HG02981 (cell line): ENCODE data around the gene MT4.
"Not testable (repeated sequence)": the region's sequence is repeated elsewhere in the genome, so short reads cannot be mapped to it uniquely, and the experiment has no call there.

Experiments
- ATAC-seq: cut with Tn5 transposase; IDR thresholded peaks from one replicate; pipeline ENCODE4 v1.9.1; 2021; ENCODE audit warnings: mild to moderate bottlenecking, moderate library complexity; ENCODE audit not compliant: unreplicated experiment

Gene MT4

DNA sequence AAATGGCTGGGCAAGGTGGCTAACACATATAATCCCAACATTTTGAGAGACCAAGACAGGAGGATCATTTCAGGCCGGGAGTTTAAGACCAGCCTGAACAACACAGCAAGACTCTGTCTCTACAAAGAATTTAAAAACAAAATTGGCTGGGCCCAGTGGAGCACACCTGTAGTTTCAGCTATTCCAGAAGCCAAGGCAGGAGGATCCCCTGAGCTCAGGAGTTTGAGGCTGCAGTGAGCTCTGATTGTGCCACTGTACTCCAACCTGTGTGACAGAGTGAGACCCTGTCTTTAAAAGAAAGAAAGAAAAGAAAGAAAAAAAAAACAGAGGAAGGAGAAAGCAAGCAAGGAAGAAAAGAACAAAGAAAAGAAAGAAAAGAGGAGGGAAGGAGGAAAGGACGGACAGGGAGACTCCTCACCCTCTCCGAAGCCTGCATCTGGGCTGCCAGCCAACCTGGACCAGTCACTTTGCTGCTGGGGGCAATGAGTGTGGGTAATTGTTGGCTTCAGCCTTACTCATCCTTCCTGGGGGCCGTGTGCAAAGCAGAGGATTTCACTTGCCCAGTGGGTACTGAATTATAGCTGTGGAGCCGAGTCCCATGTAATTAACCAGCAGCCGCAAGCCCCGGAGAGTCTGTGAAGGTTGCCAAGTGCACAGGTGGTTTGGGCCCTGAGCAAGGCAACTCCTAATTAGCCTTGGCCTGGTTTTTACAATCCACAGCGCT, 6.7 kb upstream of the MT4 start:
- no peak for ATAC-seq

DNA sequence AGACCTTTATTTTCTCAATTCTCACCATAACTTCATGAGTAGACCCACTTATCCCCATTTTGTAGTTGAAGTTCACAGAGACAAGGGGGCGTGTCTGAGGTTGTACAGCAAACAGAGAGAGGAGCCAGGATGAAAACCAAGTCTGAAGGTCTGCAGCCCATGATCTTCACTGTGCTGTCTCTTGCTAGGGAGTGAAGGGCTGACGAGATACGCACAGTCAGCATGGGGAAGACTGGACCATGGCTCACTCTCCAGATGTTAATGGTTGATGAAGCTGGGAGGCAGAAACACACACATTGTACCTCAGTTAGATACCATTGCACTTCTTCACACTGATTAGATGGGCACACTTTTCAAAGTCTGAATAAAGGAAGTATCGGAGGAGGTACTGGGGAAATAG, 5.8 kb upstream of the MT4 start:
- ATAC-seq: no peak

DNA sequence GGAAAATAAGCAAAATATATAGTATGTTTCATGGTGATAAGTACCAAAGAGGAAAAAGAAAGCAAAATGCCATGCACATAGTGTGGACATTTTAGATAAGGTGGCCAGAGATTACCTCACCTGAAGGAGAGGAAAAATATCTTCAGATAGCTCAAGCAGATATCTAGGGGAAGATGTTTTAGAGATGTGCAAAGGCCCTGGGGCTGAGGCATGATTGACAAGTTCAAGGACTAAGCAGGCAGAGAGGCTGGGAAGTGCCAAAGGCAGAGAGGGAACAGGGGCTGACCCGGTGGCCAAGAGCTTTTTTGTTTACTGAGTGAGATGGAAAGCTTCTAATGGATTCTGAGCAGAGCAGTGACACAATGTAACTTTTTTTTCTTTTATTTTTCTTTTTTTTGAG, 4.4 kb upstream of the MT4 start:
- no peak for ATAC-seq

DNA sequence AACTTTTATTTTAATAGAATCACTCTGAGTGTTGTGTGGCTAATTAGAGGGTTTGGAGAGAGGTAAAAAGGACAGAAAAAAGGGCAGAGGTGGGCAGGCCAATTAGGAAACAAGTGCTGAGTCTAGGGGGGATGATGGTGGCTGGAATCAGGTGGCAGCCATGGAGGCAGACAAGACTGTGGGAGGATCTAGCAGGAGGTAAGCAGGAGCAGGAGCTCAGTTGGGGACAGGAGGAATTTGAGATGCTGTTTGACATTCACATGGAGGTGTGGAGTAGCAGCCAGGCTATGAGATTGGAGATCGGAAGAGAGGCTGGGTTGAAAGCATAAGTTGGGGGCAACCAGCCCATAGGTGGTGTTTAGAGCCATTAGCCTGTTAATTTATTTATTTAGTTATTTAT, 3.7 kb upstream of the MT4 start:
- no peak for ATAC-seq

DNA sequence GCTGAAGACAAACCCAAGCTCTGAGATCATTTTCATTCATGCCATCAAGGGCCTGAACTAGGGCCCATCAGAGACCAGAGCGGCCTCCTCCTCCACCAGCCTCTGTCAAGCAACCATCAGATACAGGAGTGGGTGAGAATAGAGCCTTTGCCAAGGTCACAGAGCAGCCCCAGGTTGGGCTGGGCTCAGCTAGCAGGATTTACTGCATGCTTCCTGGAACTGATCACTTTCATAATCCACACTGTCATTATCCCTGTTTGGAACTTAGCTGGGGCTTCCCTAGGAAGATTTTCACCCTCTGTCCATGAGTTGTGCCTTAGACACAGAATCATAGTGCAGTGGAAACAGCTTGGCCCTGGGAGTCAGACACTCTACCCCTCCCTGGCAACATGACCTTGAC, 5.1 kb downstream of the MT4 start:
- ATAC-seq: no peak

DNA sequence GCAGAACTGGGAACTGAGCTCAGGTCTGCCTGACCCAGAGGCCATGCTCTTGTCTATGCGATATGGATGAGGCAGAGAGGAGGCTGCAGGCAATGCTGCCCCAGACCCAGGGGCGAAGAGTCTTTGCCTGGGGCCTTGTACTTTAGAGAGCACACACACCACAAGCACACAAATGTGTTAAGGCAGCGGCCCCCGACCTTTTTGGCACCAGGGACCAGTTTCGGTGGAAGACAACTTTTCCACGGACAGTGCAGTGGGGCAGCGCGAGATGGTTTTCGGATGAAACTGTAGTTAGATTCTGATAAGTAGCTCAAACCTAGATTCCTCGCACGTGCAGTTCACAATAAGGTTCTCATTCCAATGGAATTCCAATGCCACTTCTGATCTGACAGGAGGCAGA, 6.7 kb downstream of the MT4 start:
- no peak for ATAC-seq

DNA sequence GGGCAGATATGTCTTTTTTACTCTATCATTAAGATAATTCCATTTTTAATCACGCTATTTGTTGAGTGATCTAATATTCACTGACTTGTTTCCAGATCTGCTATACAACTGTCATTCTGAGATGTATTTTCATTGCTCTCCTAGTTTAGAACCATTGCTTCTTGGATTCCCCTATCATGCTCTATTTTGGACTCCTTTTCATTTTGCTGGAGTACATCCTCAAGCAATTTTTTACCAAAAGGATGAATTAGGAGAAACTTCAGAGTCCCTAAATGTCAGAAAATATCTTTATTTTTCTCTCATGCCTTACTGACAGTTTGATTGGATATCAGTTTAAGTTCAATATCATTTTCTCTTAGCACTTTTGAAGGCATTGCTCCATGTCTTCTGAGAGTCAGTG, 9.8 kb downstream of the MT4 start:
- no peak for ATAC-seq

DNA sequence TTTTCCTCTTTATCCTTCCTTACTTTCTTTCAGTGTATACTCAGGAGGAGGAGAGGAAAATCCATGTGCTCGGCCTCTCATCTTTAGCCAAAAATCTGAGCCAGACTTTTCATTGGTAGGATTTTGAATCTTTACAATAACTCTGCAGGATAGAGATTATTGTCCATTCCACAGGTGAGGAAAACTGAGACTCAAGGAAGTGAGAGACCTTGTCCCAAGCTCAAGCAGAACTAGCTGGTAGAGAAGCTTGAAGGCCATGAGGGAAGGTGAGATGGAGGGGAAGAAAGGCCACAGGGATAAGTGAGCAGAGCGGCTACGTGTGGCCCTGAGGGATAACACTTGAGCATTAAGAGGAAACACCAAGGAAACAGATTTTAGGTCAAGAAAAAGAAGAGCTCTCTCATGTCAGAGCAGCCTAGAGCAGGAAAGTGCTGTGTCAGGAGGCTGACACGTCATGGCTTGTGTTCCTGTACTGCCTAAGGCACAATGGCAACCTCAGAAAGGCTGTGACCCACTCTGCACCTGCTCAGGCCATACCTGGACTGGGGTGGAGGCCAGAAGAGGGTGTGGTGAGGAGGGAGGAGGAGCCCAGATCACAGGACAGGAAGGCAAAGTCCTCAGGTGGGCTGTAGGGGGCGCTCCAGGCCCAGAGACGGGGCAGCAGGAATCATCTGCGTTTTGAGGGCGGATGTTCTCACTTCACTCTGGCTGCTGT, 11.9 kb downstream of the MT4 start:
- ATAC-seq: peak; percentile 85

DNA sequence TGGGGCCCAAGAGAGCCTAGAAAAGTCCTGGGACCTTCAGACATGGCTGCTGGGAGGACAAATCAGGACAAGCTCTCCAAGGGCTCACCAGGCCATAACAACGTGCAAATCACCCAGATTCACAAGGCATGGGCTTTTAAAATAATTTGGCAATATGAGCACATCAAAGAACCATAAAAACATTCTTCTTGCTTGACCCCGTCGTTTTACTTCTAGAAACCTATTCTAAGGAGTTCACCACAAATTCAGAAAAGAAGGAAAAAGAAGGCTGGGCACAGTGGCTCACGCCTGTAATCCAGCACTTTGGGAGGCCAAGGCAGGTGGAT, 12.4 kb downstream of the MT4 start:
- no peak for ATAC-seq

DNA sequence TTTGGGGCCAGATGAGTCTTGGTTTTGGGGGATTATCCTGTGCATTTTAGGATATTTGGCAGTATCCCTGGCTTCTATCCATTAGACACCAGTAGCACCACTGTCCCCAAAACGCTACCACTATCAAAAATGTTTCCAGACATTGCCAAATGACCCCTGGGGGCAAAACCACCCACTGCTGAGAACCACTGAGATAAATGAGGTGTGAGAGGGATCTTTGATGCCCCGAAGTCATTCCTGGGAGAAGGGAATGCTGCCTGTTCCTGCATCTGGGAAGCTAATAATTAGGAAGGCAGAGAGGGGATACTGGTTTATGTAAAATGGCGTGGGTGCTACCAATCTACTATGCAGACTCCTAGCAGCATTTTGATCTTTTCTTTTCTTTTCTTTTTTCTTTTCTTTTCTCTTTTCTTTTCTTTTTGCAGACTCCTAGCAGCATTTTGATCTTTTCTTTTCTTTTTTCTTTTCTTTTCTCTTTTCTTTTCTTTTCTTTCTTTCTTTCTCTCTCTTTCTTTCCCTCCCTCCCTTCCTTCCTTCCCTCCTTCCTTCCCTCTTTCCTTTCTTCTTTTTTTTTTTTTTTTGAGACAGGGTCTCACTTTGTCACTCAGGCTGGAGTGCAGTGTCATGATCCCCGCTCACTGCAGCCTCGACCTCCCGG, 15.6 kb downstream of the MT4 start:
- no peak for ATAC-seq

DNA sequence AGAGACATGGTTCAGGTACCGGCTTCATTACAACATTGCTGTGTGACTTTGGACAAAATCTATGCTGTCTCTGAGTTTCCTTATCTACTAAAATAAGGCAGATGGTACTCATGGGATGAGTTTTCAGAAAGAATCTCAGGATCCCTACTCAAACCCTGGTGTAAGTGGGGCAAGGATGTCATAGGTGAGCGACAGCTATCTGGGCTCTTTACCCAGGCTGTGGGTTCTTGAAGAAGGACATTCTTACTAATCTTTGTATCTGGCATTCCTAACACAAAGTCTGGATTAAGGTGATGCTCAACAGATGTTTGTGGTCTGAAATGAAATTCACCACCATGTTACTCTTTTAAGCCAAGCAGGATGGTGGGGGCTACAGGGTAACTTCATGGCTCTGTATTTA, 18.0 kb downstream of the MT4 start:
- not testable (repeated sequence) for ATAC-seq

DNA sequence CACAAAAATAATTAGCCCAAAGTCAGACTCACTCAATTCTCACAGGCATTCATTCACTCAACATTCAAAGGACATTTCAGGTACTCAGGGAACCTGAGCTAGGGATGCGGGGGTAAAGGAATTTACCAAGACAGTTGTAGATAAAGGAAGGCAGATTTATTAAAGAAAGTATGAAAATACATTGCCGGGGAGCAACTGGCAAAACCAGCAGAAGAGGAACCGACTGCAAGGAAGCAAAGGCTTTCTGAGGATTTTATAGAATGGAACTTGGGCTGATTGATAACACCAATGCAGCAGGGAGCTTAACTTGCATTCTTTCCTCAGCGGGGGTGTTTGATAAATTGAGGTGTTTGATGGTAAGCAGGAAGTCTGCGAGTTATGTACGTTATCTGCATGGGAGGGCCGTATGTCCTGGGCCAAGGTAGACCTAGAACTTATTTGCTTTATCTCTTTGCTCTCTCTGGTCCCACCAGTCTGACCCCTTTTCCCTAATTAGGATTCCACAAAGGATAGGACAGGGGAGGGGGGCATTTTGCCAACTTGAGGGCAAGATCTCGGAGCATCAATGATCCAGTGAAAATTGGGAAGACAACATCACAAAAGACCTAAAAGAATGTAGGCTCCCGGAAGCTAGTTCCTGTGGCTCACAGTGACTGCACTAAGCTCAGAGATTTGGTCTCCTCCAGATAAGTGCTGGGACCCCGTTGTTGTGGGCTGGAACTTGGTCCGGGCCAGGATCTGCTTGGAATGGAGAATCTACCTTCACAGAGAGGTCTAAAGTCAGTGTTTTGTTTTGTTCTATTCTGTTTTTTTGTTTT, 18.7 kb downstream of the MT4 start:
- ATAC-seq: no peak

DNA sequence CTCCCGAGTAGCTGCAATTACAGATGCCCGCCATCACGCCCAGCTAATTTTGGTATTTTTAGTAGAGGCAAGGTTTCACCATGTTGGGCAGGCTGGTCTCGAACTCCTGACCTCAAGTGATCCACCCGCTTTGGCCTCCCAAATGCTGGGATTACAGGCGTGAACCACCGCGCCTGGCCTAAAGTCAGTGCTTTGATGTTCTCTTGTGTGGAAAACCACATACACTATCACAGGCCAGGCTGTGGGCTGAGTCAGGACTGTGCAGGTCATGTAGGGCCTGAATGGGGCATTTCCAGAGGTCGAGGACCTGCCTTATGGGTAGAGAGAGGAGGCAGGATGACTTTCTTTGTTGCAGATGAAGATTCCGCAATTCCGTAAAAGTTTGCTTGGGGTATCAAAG, 19.4 kb downstream of the MT4 start:
- no peak for ATAC-seq

DNA sequence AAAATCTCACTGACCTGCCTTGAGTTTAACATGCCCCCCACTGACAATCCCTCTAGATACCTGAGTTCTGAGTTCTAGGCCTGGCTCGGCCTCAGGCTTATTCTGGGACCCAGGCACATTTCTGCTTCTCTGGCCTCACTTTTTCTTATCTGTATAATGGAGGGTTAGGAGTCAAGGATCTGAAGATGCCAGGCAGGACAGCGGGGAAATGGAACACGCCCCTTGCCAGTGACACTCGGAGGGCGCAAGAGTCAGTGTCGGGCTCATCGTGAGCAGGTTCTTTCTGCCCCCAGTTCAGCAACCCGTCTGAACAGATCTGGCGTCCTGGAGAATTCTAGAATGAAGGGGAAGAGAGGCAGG, 23.9 kb downstream of the MT4 start:
- ATAC-seq: no peak

DNA sequence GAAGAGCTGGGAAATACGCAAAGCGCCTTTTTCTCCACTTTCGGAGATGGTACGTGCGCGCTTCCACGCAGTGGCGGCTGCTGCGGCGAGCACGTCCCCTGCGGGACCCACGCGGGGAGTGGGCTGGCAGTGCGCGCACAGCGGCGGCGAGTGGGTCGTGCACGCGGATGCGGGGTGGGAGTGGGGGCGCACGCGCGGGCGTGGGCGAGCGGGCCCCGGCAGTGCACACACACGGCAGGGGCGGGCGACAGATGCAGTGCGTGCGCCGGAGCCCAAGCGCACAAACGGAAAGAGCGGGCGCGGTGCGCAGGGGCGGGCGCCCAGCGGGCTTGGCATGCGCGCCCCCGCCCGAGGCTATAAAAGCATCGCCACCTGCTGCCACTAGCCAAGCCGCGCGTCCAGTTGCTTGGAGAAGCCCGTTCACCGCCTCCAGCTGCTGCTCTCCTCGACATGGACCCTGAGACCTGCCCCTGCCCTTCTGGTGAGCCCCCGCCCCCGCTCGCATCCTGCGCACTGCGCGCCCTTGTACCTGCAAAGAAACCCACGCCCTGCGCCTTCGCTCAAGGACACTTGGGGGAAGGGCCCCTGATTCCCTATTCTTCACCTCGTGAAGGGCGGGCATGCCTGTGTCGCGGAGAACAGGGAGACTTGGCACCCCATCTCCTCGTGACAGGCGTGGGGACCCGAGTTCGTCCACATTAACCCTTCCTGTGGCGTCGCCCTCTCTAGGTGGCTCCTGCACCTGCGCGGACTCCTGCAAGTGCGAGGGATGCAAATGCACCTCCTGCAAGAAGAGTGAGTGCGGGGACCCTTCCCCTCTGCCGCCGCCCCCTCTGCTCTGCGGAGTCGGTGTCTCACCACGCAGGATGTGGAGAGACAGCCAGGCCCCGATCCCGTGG, 24.5 kb downstream of the MT4 start, which contains the start of gene MT3:
Gene MT3 (plus strand): TSS at position 388 of the 899 bp plus-strand sequence. CDS start 63 bp downstream, at position 451.
- ATAC-seq: no peak

DNA sequence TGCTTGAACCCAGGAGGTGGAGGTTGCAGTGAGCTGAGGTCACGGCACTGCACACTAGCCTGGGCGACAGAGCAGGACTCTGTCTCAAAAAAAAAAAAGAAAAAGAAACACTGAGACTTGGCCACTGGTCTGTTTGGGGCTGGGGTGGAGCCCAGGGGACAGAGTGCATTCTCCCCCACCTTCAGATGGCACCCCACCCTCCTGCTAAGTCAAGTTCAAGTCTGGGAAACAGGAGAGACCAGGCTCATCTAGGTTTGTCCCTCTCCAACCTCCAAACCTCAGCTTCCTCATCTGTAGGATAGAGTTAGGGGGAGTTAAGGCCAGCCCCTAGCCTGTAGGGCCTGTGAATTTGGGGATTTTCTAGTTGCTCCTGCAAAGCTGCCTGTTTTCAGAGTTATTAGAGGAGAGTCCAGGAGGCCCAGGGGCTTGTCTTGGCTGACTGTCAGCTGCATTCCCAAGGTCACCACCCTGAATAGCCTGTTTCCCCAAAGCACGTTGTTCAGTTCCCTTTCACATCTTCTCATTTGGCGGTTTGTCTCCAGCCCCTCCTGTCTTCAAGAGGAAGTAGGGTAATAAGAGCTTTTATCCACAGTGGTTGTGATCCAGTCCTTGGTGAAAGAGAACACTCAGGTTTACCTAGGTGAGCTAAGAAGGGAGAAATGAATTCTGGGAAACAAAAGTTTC, 26.6 kb downstream of the MT4 start:
- ATAC-seq: no peak

DNA sequence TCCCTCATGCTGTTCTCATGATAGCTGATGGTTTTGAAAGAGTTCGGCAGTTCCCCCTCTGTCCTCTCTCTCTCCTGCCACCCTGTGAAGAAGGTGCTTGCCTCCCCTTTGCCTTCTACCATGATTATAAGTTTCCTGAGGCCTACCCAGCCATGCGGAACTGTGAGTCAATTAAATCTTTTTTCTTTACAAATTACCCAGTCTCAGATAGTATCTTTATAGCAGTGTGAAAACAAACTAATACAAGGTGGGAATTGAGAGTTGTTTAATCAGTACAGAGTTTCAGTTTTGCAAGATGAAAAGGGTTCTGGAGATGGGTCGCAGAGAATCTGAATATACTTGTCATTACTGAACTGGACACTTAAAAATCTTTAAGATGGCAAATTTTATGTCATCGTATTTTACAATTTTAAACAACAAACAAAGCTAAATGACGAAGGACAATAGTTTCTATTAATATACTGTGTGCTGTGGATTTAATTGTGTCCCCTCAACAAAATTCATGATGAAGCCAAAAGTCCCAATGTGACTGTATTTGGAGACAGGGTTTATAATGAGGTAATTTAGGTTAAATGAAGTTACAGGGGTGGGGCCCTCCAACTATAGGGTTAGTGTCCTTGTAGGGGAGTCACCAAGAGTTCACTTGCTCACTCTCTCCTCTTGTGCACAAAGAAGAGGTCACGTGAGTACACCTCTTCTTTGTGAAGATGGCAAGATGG, 28.9 kb downstream of the MT4 start:
- no peak for ATAC-seq

DNA sequence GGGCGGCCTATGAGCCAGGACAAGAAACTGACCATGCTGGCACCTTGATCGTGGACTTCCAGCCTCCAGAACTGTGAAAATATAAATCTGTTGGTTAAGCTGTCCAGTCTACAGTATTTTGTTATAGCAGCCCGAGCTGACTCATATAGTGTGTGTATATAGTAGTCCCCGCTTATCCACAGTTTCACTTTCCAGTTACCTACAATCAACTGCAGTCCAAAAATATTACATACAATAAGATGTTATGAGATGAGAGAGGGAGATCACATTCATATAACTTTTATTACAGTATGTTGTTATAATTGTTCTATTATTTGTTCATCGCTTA, 29.4 kb downstream of the MT4 start:
- no peak for ATAC-seq

DNA sequence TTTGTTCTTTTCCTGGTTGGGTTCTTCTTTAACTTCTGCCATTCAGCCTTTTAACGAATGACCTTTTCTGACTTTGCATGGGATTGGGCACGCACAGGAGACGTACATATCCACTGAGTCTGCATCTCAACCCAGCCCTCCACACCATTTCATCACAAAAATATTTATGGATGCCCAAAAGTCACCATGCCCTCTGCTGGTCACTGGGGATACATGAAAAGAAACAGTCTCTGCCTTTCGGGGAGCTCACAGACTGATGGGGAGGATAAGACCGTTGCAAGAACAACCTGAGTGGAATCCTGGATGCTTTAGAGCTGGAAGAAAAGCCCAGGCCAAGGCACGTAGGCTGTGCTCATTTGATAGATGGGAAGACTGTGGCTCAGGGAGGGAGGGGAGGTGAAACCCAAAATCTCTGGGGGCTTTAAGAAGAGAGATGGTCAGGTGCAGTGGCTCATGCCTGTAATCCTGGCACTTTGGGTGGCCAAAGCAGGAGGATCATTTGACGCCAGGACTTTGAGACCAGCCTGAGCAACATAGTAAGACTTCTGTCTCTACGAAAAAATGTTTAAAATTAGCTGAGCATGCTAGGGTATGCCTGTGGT, 35.6 kb downstream of the MT4 start:
- no peak for ATAC-seq
